GM21529 (cell line): ENCODE measurements around the gene ARID5A.

Experiments
- ATAC-seq: cut with Tn5 transposase; IDR thresholded peaks from one replicate; pipeline ENCODE4 v1.9.1; 2021; ENCODE audit not compliant: unreplicated experiment

Gene ARID5A

GRCh38 chr2:96594691-96595152 is 58.2 kb downstream of the ARID5A start:
- no peak for ATAC-seq

DNA sequence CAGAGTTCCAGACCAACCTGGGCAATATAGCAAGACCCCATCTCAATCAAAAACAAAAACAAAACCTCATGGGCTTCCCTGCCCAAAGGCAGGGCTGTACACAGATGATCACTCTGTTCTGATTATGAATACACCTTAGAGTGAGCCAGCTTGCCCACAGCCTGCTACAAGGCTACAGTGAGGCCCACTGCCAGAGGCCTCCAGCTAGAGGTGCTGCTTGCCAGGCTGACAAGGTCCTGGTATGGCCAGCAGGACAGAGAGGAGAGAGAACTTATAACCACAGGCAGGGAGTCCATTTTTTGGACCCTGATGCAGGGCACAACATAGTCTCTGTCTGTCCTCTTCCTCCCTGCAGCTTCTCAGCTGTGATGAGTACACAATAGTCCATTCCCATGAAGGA is 60.0 kb downstream of the ARID5A start:
- ATAC-seq: no peak

- no peak for ATAC-seq
Observed at GRCh38 chr2:96599941-96600340, 63.4 kb downstream of the ARID5A start.

GRCh38 chr2:96601382-96602292 is 65.1 kb downstream of the ARID5A start:
- no peak for ATAC-seq
